OCI-LY1 (cell line): Measurements from ENCODE around the gene MNX1.

Source experiments
- H2AFZ ChIP-seq: fragments of 200-600 bp; sonication (generic), shearing (Covaris generic); 2 replicates; pipeline ENCODE4 v1.6.0; 2014; ENCODE audit warnings: antibody characterized with exemption, mild to moderate bottlenecking, low read length
- H3F3A ChIP-seq: fragments of 200-600 bp; sonication (generic), shearing (Covaris generic); 2 replicates; pipeline ENCODE4 v1.6.0; 2014; ENCODE audit warnings: mild to moderate bottlenecking, antibody characterized with exemption, low read length, moderate library complexity; ENCODE audit not compliant: insufficient read depth
- H3K27ac ChIP-seq: fragments of 200-600 bp; sonication (generic); 2 replicates; pipeline ENCODE4 v1.5.1; 2014; ENCODE audit warnings: low read length, mixed run types, mild to moderate bottlenecking, low read depth; ENCODE audit not compliant: poor library complexity, severe bottlenecking
- H3K27me3 ChIP-seq: fragments of 200-600 bp; sonication (generic); 2 replicates; pipeline ENCODE4 v1.6.0; 2014; ENCODE audit warnings: antibody characterized with exemption, mild to moderate bottlenecking, low read length, moderate library complexity; ENCODE audit not compliant: insufficient read depth
- H3K36me3 ChIP-seq: fragments of 200-600 bp; sonication (generic); 2 replicates; pipeline ENCODE4 v1.6.1; 2014; ENCODE audit warnings: mild to moderate bottlenecking, antibody characterized with exemption, low read length, moderate library complexity, mixed read lengths; ENCODE audit not compliant: insufficient read depth
- H3K4me1 ChIP-seq: fragments of 200-600 bp; sonication (generic); 2 replicates; pipeline ENCODE4 v1.5.1; 2014; ENCODE audit warnings: mild to moderate bottlenecking, low read length, moderate library complexity; ENCODE audit not compliant: insufficient read depth, severe bottlenecking
- H3K4me2 ChIP-seq: fragments of 200-600 bp; sonication (generic), shearing (Covaris generic); 2 replicates; pipeline ENCODE4 v1.6.1; 2014; ENCODE audit warnings: low read length
- H3K4me3 ChIP-seq: fragments of 200-600 bp; sonication (generic); 2 replicates; pipeline ENCODE4 v1.5.1; 2014; ENCODE audit warnings: low read length, low read depth, mild to moderate bottlenecking, mixed read lengths; ENCODE audit not compliant: poor library complexity, severe bottlenecking
- H3K79me2 ChIP-seq: fragments of 200-600 bp; shearing (Covaris generic); 2 replicates; pipeline ENCODE4 v1.6.1; 2016; ENCODE audit warnings: mixed run types, low read length, mixed read lengths; ENCODE audit not compliant: insufficient read depth
- H3K9ac ChIP-seq: fragments of 200-600 bp; sonication (generic), shearing (Covaris generic); 2 replicates; pipeline ENCODE4 v1.6.1; 2014; ENCODE audit warnings: mild to moderate bottlenecking, low read length, mixed read lengths
- H3K9me2 ChIP-seq: fragments of 200-600 bp; sonication (generic), shearing (Covaris generic); 2 replicates; pipeline ENCODE4 v1.6.1; 2014; ENCODE audit warnings: low read depth, mild to moderate bottlenecking, low read length, mixed read lengths
- H3K9me3 ChIP-seq: fragments of 200-600 bp; shearing (Covaris generic); 2 replicates; pipeline ENCODE4 v1.6.1; 2014; ENCODE audit warnings: low read length, mixed read lengths
- H4K20me1 ChIP-seq: fragments of 200-600 bp; sonication (generic), shearing (Covaris generic); 2 replicates; pipeline ENCODE4 v1.6.0; 2016; ENCODE audit warnings: mild to moderate bottlenecking, low read length; ENCODE audit not compliant: insufficient read depth
- EZH2 ChIP-seq: fragments of 200-600 bp; sonication (generic), shearing (Covaris generic); IDR thresholded peaks from 2 replicates; pipeline ENCODE4 v1.8.0; 2017; ENCODE audit warnings: borderline replicate concordance, mixed run types, mild to moderate bottlenecking, antibody characterized with exemption, low read length, moderate library complexity, mixed read lengths
- TF ChIP-seq, protein P1 (sequence below): fragments of 200-600 bp; sonication (generic), shearing (Covaris generic); IDR thresholded peaks from 2 replicates; pipeline ENCODE4 v1.5.1; 2017; ENCODE audit warnings: mild to moderate bottlenecking, antibody characterized with exemption, low read length, moderate library complexity, mixed read lengths

The MNX1 gene

DNA sequence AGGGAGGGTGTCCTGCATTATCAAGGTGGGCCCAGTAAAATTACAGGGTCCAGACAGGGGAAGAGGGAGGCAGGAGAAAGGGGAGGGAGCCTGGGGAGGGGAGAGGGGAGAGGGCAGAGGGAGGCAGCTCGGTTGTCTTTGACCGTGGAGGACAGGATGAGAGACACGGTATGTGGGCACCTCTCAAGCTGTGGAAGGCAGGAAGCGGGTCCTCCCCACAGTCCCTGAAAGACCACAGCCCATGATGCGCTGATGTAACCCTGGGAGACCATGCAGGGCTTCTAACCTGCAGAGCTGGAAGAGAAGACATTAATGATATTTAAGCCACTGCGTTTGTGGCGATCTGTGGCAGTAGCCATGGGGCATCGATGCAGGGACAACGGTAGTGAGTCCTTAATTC is 27.2 kb upstream of the MNX1 start:
- no peak overlapping the region for H3K4me2 ChIP-seq

DNA sequence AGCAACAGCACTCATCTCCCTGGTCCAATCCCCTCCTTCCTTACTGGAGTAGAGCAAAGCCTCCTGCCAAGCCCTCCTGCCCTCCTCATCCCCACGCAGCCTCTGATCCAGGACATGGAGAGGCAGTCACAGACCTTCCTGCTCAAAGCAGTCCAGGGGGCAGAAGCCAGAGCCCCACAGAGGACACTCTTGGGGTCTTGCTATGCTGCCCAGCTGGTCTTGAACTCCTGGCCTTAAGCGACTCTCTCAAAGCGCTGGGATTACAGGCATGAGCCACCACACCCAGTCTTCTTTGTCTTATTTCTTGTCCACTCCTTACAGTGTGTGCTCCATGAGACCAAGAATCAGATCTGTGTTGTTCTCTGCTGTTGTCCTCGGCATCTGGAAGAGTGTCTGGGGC is 26.6 kb upstream of the MNX1 start:
- H4K20me1 ChIP-seq, result no peaks in the 10 kb centered on the region
- H3K4me3 ChIP-seq, result no peak overlapping the region
- H3K9me2 ChIP-seq, result no peaks in the 10 kb centered on the region
- H3K79me2 ChIP-seq, result no peaks in the 10 kb centered on the region
- no peak overlapping the region for H3K4me2 ChIP-seq
- H3K9me3 ChIP-seq, result peaks cover 5% of the 10 kb centered on the region; the same call in 1 of the 2 replicates
- no peak overlapping the region for H2AFZ ChIP-seq
- TF ChIP-seq EZH2, result no peak
- TF ChIP-seq, protein P1, sequence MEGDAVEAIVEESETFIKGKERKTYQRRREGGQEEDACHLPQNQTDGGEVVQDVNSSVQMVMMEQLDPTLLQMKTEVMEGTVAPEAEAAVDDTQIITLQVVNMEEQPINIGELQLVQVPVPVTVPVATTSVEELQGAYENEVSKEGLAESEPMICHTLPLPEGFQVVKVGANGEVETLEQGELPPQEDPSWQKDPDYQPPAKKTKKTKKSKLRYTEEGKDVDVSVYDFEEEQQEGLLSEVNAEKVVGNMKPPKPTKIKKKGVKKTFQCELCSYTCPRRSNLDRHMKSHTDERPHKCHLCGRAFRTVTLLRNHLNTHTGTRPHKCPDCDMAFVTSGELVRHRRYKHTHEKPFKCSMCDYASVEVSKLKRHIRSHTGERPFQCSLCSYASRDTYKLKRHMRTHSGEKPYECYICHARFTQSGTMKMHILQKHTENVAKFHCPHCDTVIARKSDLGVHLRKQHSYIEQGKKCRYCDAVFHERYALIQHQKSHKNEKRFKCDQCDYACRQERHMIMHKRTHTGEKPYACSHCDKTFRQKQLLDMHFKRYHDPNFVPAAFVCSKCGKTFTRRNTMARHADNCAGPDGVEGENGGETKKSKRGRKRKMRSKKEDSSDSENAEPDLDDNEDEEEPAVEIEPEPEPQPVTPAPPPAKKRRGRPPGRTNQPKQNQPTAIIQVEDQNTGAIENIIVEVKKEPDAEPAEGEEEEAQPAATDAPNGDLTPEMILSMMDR, result no peak
- no peaks in the 10 kb centered on the region for H3F3A ChIP-seq
- no peak overlapping the region for H3K9ac ChIP-seq
- peaks cover 22% of the 10 kb centered on the region; the same call in 1 of the 2 replicates for H3K27me3 ChIP-seq
- H3K36me3 ChIP-seq, result no peaks in the 10 kb centered on the region
- no peaks in the 10 kb centered on the region for H3K4me1 ChIP-seq
- H3K27ac ChIP-seq, result no peak overlapping the region

More for the DNA sequence above, 27.2 kb upstream of the MNX1 start:
- Histone ChIP-seq H3K4me1 (no peaks in the 10 kb centered on the region), H3F3A (no peaks in the 10 kb centered on the region), H3K79me2 (no peaks in the 10 kb centered on the region), H3K9me2 (no peaks in the 10 kb centered on the region), H2AFZ (no peak overlapping the region), H4K20me1 (no peaks in the 10 kb centered on the region), H3K36me3 (no peaks in the 10 kb centered on the region), H3K4me3 (no peak overlapping the region), H3K9ac (no peak overlapping the region), H3K27me3 (peaks cover 22% of the 10 kb centered on the region; the same call in 1 of the 2 replicates), H3K9me3 (peaks cover 5% of the 10 kb centered on the region; the same call in 1 of the 2 replicates), H3K27ac (no peak overlapping the region)
- TF ChIP-seq, protein P1, result no peak

DNA sequence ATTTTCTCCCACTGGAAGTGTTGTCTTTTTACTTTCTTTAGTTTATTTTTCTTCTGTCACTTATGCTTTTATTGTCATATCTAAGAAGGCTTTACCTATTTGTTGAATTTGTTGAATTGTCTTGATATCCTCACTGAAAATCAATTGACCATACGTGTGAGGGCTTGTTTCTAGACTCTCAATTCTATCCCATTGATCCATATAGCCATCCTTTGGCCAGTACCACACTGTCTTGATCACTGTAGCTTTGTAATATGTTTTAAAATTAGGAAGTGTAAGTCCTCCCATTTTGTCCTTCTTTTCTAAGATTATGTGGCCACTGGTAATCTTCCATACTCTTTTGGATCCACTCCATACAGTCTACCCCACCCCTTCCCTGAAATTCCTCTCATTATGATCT is 25.5 kb upstream of the MNX1 start:
- Histone ChIP-seq H3K27ac (no peak overlapping the region), H3K36me3 (no peaks in the 10 kb centered on the region), H3K4me3 (no peak overlapping the region), H2AFZ (no peak overlapping the region), H3K9me3 (peaks cover 5% of the 10 kb centered on the region; the same call in 1 of the 2 replicates), H3K27me3 (peaks cover 22% of the 10 kb centered on the region; the same call in 1 of the 2 replicates), H3K9me2 (no peaks in the 10 kb centered on the region), H3K4me2 (no peak overlapping the region), H3K4me1 (no peaks in the 10 kb centered on the region), H3K9ac (no peak overlapping the region), H3K79me2 (no peaks in the 10 kb centered on the region), H3F3A (no peaks in the 10 kb centered on the region), H4K20me1 (no peaks in the 10 kb centered on the region)
- TF ChIP-seq, protein P1, result no peak
- no peak for TF ChIP-seq EZH2
